ENCODE measurements around the gene B3GAT1.

GRCh38 chr11:134436781-134437180, 24.7 kb upstream of the B3GAT1 start:
- TF ChIP-seq, protein P1, sequence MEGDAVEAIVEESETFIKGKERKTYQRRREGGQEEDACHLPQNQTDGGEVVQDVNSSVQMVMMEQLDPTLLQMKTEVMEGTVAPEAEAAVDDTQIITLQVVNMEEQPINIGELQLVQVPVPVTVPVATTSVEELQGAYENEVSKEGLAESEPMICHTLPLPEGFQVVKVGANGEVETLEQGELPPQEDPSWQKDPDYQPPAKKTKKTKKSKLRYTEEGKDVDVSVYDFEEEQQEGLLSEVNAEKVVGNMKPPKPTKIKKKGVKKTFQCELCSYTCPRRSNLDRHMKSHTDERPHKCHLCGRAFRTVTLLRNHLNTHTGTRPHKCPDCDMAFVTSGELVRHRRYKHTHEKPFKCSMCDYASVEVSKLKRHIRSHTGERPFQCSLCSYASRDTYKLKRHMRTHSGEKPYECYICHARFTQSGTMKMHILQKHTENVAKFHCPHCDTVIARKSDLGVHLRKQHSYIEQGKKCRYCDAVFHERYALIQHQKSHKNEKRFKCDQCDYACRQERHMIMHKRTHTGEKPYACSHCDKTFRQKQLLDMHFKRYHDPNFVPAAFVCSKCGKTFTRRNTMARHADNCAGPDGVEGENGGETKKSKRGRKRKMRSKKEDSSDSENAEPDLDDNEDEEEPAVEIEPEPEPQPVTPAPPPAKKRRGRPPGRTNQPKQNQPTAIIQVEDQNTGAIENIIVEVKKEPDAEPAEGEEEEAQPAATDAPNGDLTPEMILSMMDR (conservative IDR thresholded peaks at IDR 0.05 in 1 of 2, IDR thresholded peaks at IDR 0.05 in 1 of 2; ENCODE audit: low read depth in 1 of 2, low read length in 2 of 2) = no peak
- TF ChIP-seq EZH2 (IDR thresholded peaks at IDR 0.05; ENCODE audit: low read length, missing control alignments) = no peak

Measured in fibroblast of lung (primary cell).